Gastrocnemius medialis (tissue), 4 donors: ENCODE measurements around the gene WRAP53.

Experiments used
- POLR2A ChIP-seq, 2 donors: fragments of 450-650 bp; IDR thresholded peaks; one replicate each; pipeline ENCODE4 v1.6.1; 2017; ENCODE audit warnings: antibody characterized with exemption in 2 of 2, mild to moderate bottlenecking in 2 of 2, moderate library complexity in 2 of 2
- TF ChIP-seq, protein P1 (sequence below), 5 experiments: fragments of 450-650 bp in 3 of 5; fragments of 200-600 bp in 2 of 5; sonication (generic) in 2 of 5; IDR thresholded peaks in 4 of 5; conservative IDR thresholded peaks in 1 of 5; 1 replicate in 4 of 5; 2 replicates in 1 of 5; pipeline ENCODE4 v1.5.1; 2016 to 2019; ENCODE audit warnings: antibody characterized with exemption in 5 of 5, mild to moderate bottlenecking in 3 of 5, moderate library complexity in 3 of 5

DNA sequence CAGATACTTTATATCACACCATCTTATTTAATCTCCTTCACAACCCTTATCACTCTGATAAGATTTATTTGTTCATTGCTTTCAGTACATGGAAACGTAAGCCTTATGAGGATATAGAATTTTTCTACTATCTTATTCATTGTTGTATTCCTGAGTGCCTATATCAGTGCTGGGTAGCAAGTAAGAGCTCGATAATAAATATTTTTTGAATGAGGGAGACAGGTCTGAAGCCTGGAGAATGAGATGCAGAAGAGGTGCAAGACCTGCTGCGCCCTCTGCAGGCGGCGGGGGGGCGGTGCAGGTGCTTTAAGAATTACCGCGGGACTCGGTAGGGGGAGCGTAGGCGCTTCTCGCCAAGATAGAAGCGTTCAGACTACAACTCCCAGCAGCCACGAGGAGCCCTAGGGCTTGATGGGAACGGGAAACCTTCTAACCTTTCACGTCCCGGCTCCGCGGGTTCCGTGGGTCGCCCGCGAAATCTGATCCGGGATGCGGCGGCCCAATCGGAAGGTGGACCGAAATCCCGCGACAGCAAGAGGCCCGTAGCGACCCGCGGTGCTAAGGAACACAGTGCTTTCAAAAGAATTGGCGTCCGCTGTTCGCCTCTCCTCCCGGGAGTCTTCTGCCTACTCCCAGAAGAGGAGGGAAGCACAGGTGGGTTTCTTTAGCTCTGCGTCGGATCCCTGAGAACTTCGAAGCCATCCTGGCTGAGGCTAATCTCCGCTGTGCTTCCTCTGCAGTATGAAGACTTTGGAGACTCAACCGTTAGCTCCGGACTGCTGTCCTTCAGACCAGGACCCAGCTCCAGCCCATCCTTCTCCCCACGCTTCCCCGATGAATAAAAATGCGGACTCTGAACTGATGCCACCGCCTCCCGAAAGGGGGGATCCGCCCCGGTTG lies at the start of gene WRAP53:
- peak in 1 of 2 donors; percentile 36 for TF ChIP-seq POLR2A (IDR thresholded peaks at IDR 0.05)
- TF ChIP-seq, protein P1, sequence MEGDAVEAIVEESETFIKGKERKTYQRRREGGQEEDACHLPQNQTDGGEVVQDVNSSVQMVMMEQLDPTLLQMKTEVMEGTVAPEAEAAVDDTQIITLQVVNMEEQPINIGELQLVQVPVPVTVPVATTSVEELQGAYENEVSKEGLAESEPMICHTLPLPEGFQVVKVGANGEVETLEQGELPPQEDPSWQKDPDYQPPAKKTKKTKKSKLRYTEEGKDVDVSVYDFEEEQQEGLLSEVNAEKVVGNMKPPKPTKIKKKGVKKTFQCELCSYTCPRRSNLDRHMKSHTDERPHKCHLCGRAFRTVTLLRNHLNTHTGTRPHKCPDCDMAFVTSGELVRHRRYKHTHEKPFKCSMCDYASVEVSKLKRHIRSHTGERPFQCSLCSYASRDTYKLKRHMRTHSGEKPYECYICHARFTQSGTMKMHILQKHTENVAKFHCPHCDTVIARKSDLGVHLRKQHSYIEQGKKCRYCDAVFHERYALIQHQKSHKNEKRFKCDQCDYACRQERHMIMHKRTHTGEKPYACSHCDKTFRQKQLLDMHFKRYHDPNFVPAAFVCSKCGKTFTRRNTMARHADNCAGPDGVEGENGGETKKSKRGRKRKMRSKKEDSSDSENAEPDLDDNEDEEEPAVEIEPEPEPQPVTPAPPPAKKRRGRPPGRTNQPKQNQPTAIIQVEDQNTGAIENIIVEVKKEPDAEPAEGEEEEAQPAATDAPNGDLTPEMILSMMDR (IDR thresholded peaks at IDR 0.05 in 4 of 5, conservative IDR thresholded peaks at IDR 0.05 in 1 of 5) = peak; percentile 96 to 100 (median 98)
